Astrocyte (in vitro differentiated cells and primary cell): ENCODE measurements around the gene DCAF5. TPM values are rescaled to one million over a fixed set of nuclear protein-coding genes. Genes with fewer than 3 reads are reported as not detected.

ENCODE experiments used
- DNase-seq: peaks from one replicate; pipeline ENCODE4 v3.0.0-alpha.2; 2010; ENCODE audit warnings: low read depth
- FAIRE-seq: peaks from 2 replicates; lab custom pipeline; 2011; peaks lifted over from hg19 to GRCh38; lab: Jason Lieb, UNC
- H2AFZ ChIP-seq: 2 replicates; pipeline ENCODE4 v1.6.0; 2012; ENCODE audit warnings: low read depth, low read length, inconsistent platforms
- H3K27ac ChIP-seq: 2 replicates; pipeline ENCODE4 v1.5.1; 2011; ENCODE audit warnings: low read depth, low read length, inconsistent platforms
- H3K27me3 ChIP-seq: 2 replicates; pipeline ENCODE4 v1.6.0; 2011; ENCODE audit warnings: low read length, inconsistent platforms; ENCODE audit not compliant: insufficient read depth
- H3K36me3 ChIP-seq: 2 replicates; pipeline ENCODE4 v1.5.1; 2011; ENCODE audit warnings: low read length, inconsistent platforms; ENCODE audit not compliant: insufficient read depth
- H3K4me1 ChIP-seq: 2 replicates; pipeline ENCODE4 v1.5.1; 2011; ENCODE audit warnings: low read length, inconsistent platforms; ENCODE audit not compliant: insufficient read depth
- H3K4me2 ChIP-seq: 2 replicates; pipeline ENCODE4 v1.6.0; 2012; ENCODE audit warnings: low read length, inconsistent platforms
- H3K4me3 ChIP-seq: 2 replicates; pipeline ENCODE4 v1.5.1; 2011; ENCODE audit warnings: low read depth, mild to moderate bottlenecking, low read length, inconsistent platforms; ENCODE audit not compliant: insufficient read depth
- H3K79me2 ChIP-seq: 2 replicates; pipeline ENCODE4 v1.6.0; 2012; ENCODE audit warnings: mild to moderate bottlenecking, low read length, inconsistent platforms; ENCODE audit not compliant: insufficient read depth
- H3K9ac ChIP-seq: 2 replicates; pipeline ENCODE4 v1.6.0; 2012; ENCODE audit warnings: mild to moderate bottlenecking, low read length, inconsistent platforms
- H3K9me3 ChIP-seq: 2 replicates; pipeline ENCODE4 v1.5.1; 2012; ENCODE audit warnings: low read depth, mild to moderate bottlenecking, low read length, inconsistent platforms; ENCODE audit not compliant: insufficient read depth
- H4K20me1 ChIP-seq: 2 replicates; pipeline ENCODE4 v1.6.0; 2012; ENCODE audit warnings: low read length, inconsistent platforms; ENCODE audit not compliant: insufficient read depth
- H3K27ac Mint-ChIP-seq: one replicate; pipeline ENCODE4 v1.8.0; 2021; ENCODE audit warnings: mild to moderate bottlenecking, mixed read lengths; ENCODE audit not compliant: unreplicated experiment
- H3K27me3 Mint-ChIP-seq: one replicate; pipeline ENCODE4 v1.8.0; 2021; ENCODE audit warnings: low read depth, mixed read lengths; ENCODE audit not compliant: unreplicated experiment
- H3K36me3 Mint-ChIP-seq: one replicate; pipeline ENCODE4 v1.8.0; 2021; ENCODE audit warnings: low read depth, mixed read lengths; ENCODE audit not compliant: unreplicated experiment
- H3K4me1 Mint-ChIP-seq: one replicate; pipeline ENCODE4 v1.8.0; 2021; ENCODE audit warnings: low read depth, mixed read lengths; ENCODE audit not compliant: unreplicated experiment
- H3K4me3 Mint-ChIP-seq: one replicate; pipeline ENCODE4 v1.8.0; 2021; ENCODE audit warnings: mild to moderate bottlenecking, moderate library complexity, mixed read lengths; ENCODE audit not compliant: unreplicated experiment
- H3K9me3 Mint-ChIP-seq: one replicate; pipeline ENCODE4 v1.8.0; 2021; ENCODE audit warnings: mild to moderate bottlenecking, mixed read lengths; ENCODE audit not compliant: unreplicated experiment
- CTCF ChIP-seq: IDR thresholded peaks from 2 replicates; pipeline ENCODE4 v1.5.1; 2011; ENCODE audit warnings: low read depth, mild to moderate bottlenecking, inconsistent platforms, low read length, moderate library complexity; ENCODE audit not compliant: insufficient read depth
- EZH2 ChIP-seq: IDR thresholded peaks from 2 replicates; pipeline ENCODE4 v1.6.1; 2012; ENCODE audit warnings: mild to moderate bottlenecking, low read length, inconsistent platforms; ENCODE audit not compliant: insufficient read depth
- total RNA-seq: library from RNA; stranded (reverse); gene quantifications from 2 replicates; pipeline ENCODE4 v1.2.1, GENCODE V29; 2021

Gene DCAF5
- total RNA-seq, 1 donor from 2014 or later, result 54.6 TPM

GRCh38 chr14:69084023-69084422, 68.9 kb downstream of the DCAF5 start:
- Histone ChIP-seq H3K79me2 (no peaks in the 10 kb centered on the region), H3K9ac (no peak overlapping the region), H3K4me1 (peaks cover 24% of the 10 kb centered on the region), H4K20me1 (no peaks in the 10 kb centered on the region), H2AFZ (no peak overlapping the region), H3K36me3 (peaks cover 6% of the 10 kb centered on the region), H3K4me2 (no peak overlapping the region), H3K9me3 (no peaks in the 10 kb centered on the region), H3K27ac (no peak overlapping the region), H3K27me3 (no peaks in the 10 kb centered on the region), H3K4me3 (no peak overlapping the region)
- no peak overlapping the region for H3K27ac Mint-ChIP-seq
- TF ChIP-seq CTCF (no peak), EZH2 (no peak)
- no peaks in the 10 kb centered on the region for H3K27me3 Mint-ChIP-seq
- H3K9me3 Mint-ChIP-seq, result no peaks in the 10 kb centered on the region
- H3K4me1 Mint-ChIP-seq, result peaks cover 82% of the 10 kb centered on the region
- FAIRE-seq (no peak), DNase-seq (no peak)
- H3K36me3 Mint-ChIP-seq, result peaks cover 29% of the 10 kb centered on the region
- no peak overlapping the region for H3K4me3 Mint-ChIP-seq

DNA sequence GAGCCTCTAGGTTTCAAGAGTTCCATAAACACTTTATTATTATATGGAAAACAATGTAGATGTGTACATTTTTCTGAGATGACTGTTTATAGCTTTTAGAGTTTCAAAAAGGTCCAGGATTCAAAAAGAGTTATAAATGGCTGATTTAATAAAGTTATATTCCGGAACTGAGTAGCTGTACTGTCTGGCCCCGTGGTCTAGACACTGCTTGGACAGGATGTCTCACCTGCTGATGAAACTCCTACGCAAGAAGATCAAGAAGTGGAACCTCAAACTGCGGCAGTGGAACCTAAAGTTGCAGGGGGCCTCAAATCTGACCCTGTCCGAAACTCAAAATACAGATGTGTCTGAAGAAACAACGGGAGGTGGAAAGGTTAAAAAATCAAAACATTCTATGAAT, 69.7 kb downstream of the DCAF5 start:
- Mint-ChIP-seq H3K9me3 (no peaks in the 10 kb centered on the region), H3K27me3 (no peaks in the 10 kb centered on the region), H3K4me1 (peaks cover 81% of the 10 kb centered on the region), H3K36me3 (peaks cover 29% of the 10 kb centered on the region), H3K27ac (peak overlapping the region; percentile 79), H3K4me3 (peak overlapping the region; percentile 63)
- no peaks in the 10 kb centered on the region for H3K79me2 ChIP-seq
- no peak overlapping the region for H3K4me2 ChIP-seq
- H3K9me3 ChIP-seq, result no peaks in the 10 kb centered on the region
- no peak for FAIRE-seq
- H3K9ac ChIP-seq, result no peak overlapping the region
- peaks cover 33% of the 10 kb centered on the region for H3K4me1 ChIP-seq
- no peaks in the 10 kb centered on the region for H4K20me1 ChIP-seq
- no peak overlapping the region for H2AFZ ChIP-seq
- no peaks in the 10 kb centered on the region for H3K27me3 ChIP-seq
- no peak overlapping the region for H3K4me3 ChIP-seq
- TF ChIP-seq EZH2 (no peak), CTCF (no peak)
- H3K36me3 ChIP-seq, result peaks cover 6% of the 10 kb centered on the region
- DNase-seq, result no peak
- no peak overlapping the region for H3K27ac ChIP-seq

DNA sequence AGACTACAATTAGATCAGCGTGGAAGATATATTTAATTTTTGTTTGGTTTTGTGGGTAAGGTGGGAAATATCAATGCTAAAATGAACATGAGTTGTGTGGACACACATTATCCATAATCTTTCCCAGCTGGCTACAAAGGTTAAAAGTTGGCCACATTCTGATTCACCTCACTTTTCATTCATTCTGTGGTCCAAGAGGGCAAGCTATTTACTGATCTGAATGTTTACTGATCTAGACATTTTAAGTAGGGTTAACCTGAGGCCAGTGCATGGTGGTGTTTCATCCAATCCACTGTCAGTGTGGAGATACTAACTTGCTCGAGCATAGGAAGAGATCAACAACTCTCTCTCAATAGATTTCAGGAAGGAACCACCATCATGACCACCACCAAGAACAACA, 71.6 kb downstream of the DCAF5 start:
- Histone ChIP-seq H3K9ac (no peak overlapping the region), H3K4me2 (no peak overlapping the region), H3K79me2 (peaks cover 7% of the 10 kb centered on the region), H3K36me3 (peaks cover 3% of the 10 kb centered on the region), H2AFZ (no peak overlapping the region), H3K27me3 (no peaks in the 10 kb centered on the region), H3K9me3 (no peaks in the 10 kb centered on the region), H3K27ac (peak overlapping the region; percentile 99), H4K20me1 (no peaks in the 10 kb centered on the region), H3K4me3 (no peak overlapping the region), H3K4me1 (peaks cover 39% of the 10 kb centered on the region)
- FAIRE-seq (no peak), DNase-seq (no peak)
- no peaks in the 10 kb centered on the region for H3K9me3 Mint-ChIP-seq
- H3K27me3 Mint-ChIP-seq, result no peaks in the 10 kb centered on the region
- no peak overlapping the region for H3K4me3 Mint-ChIP-seq
- TF ChIP-seq CTCF, result no peak
- no peak for TF ChIP-seq EZH2
- H3K36me3 Mint-ChIP-seq, result peaks cover 24% of the 10 kb centered on the region
- H3K4me1 Mint-ChIP-seq, result peaks cover 73% of the 10 kb centered on the region
- peak overlapping the region; percentile 91 for H3K27ac Mint-ChIP-seq
